ENCODE data around the gene TBX2. TPM values are rescaled to one million over a fixed set of nuclear protein-coding genes. Genes with fewer than 3 reads are reported as not detected.
"Not testable (repeated sequence)": the region's sequence is repeated elsewhere in the genome, so short reads cannot be mapped to it uniquely, and the experiment has no call there.

Gene TBX2
- 1.8 and 2.1 TPM in 2 replicates for total RNA-seq (2014; rRNA removed; shearing (Covaris generic))
- polyA plus RNA-seq (2015; cell fraction: cytosol; rRNA removed) = 2.5 and 3.0 TPM in 2 replicates
- polyA plus RNA-seq (2015; cell fraction: nucleus; rRNA removed) = 3.4 and 5.1 TPM in 2 replicates

GRCh38 chr17:61399131-61400065, at the start of gene TBX2:
Gene TBX2, plus strand, starts transcription at chr17:61399843. Its CDS starts 334 bp downstream, at chr17:61400177.
- DNase-seq (ENCODE audit: low read depth) = peak; percentile 85

GRCh38 chr17:61351745-61352407, 47.8 kb upstream of the TBX2 start:
- DNase-seq (ENCODE audit: low read depth) = no peak

- DNase-seq (ENCODE audit: low read depth) = no peak
Measured at GRCh38 chr17:61352408-61352770, 47.3 kb upstream of the TBX2 start.

GRCh38 chr17:61352781-61353491, 46.7 kb upstream of the TBX2 start:
- no peak for DNase-seq (ENCODE audit: low read depth)

- no peak for DNase-seq (ENCODE audit: low read depth)
Measured at GRCh38 chr17:61353615-61354014, 46.0 kb upstream of the TBX2 start.

- DNase-seq (ENCODE audit: low read depth) = no peak
Measured at GRCh38 chr17:61354895-61355874, 44.5 kb upstream of the TBX2 start.

GRCh38 chr17:61357061-61357460, 42.6 kb upstream of the TBX2 start:
- DNase-seq (ENCODE audit: low read depth) = not testable (repeated sequence)

GRCh38 chr17:61359513-61359912, 40.1 kb upstream of the TBX2 start:
- not testable (repeated sequence) for DNase-seq (ENCODE audit: low read depth)

GRCh38 chr17:61360318-61360943, 39.2 kb upstream of the TBX2 start:
- DNase-seq (ENCODE audit: low read depth) = no peak

GRCh38 chr17:61361084-61361483, 38.6 kb upstream of the TBX2 start:
- peak; percentile 8 for DNase-seq (ENCODE audit: low read depth)

GRCh38 chr17:61362396-61362795, 37.2 kb upstream of the TBX2 start:
- DNase-seq (ENCODE audit: low read depth) = no peak

- no peak for DNase-seq (ENCODE audit: low read depth)
Measured at GRCh38 chr17:61362852-61363600, 36.6 kb upstream of the TBX2 start.

- no peak for DNase-seq (ENCODE audit: low read depth)
Measured at GRCh38 chr17:61363601-61364462, 35.8 kb upstream of the TBX2 start.

GRCh38 chr17:61364463-61364846, 35.2 kb upstream of the TBX2 start:
- no peak for DNase-seq (ENCODE audit: low read depth)

GRCh38 chr17:61366076-61366714, 33.4 kb upstream of the TBX2 start:
- DNase-seq (ENCODE audit: low read depth) = no peak

- no peak for DNase-seq (ENCODE audit: low read depth)
Measured at GRCh38 chr17:61366715-61367413, 32.8 kb upstream of the TBX2 start.

Data from HT1080 (cell line).